ENCODE measurements around the gene WNT7B. TPM values are rescaled to one million over a fixed set of nuclear protein-coding genes. Genes with fewer than 3 reads are reported as not detected.

The WNT7B gene
- total RNA-seq, 2 donors from 2014 or later, result 0.19 TPM; not detected in 1

DNA sequence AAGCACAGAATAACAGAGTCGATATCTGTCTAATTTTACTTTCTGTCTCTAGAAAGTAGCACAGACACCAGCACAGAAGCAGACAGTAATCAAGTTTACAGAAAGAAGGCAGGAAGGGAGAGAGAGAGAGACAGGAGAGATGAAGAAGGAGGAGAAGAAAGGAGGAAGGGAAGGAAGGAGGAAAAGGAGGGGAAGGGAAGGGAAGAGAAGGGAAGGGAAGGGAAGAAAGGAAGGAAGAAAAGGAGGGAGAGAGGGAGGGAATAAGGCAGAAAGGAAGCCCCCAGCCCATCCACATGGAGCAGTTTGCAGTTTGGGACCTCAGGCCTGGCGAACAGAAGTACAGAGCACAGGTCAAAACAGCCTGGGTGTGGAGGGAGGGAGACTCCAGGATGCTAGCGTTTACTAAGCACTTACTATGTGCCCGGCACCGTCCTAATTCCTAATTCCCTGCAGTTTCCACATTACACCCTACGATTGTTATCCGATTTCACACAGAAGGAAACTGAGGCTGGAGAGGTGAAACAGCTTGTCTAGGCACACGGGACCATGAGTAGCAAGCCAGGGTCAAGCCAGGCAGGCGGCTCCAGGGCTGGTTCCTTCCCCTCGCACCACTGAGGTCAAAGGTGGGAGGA, 46.0 kb upstream of the WNT7B start:
- Histone ChIP-seq H3K9me3 (no peaks in the 10 kb centered on the region), H3K27me3 (no peaks in the 10 kb centered on the region), H3K4me1 (peaks cover 0 to 19% of the 10 kb centered on the region in 2 donors), H3K4me3 (no peak overlapping the region), H3K36me3 (no peaks in the 10 kb centered on the region), H3K27ac (no peak overlapping the region)
- TF ChIP-seq, protein P1, sequence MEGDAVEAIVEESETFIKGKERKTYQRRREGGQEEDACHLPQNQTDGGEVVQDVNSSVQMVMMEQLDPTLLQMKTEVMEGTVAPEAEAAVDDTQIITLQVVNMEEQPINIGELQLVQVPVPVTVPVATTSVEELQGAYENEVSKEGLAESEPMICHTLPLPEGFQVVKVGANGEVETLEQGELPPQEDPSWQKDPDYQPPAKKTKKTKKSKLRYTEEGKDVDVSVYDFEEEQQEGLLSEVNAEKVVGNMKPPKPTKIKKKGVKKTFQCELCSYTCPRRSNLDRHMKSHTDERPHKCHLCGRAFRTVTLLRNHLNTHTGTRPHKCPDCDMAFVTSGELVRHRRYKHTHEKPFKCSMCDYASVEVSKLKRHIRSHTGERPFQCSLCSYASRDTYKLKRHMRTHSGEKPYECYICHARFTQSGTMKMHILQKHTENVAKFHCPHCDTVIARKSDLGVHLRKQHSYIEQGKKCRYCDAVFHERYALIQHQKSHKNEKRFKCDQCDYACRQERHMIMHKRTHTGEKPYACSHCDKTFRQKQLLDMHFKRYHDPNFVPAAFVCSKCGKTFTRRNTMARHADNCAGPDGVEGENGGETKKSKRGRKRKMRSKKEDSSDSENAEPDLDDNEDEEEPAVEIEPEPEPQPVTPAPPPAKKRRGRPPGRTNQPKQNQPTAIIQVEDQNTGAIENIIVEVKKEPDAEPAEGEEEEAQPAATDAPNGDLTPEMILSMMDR (IDR thresholded peaks at IDR 0.05), result no peak
- DNase-seq (ENCODE audit: low spot score), result no peak

DNA sequence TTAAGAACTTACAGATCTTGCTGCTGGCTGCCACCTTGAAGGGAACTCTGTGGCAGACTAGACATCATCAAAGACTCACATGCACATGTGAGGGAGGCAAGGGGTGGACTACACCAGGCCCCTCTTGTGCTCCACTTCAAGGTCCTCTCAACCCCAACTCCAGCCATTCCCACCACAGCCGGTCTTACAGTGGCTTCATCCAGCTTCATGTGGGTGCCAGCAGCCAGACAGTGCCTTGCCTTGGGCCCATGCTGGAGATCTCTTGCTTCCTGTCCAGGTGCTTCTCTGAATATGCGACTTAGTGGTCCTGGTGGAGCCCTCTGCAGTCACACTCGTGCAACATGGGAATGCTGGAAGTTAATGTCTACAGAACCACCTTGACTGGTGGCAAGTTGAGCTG, 44.6 kb upstream of the WNT7B start:
- Histone ChIP-seq H3K27ac (no peak overlapping the region), H3K4me3 (no peak overlapping the region), H3K27me3 (no peaks in the 10 kb centered on the region), H3K9me3 (no peaks in the 10 kb centered on the region), H3K36me3 (no peaks in the 10 kb centered on the region), H3K4me1 (peaks cover 0 to 4% of the 10 kb centered on the region in 2 donors)
- DNase-seq (ENCODE audit: low spot score), result no peak
- TF ChIP-seq, protein P1 (IDR thresholded peaks at IDR 0.05), result no peak

DNA sequence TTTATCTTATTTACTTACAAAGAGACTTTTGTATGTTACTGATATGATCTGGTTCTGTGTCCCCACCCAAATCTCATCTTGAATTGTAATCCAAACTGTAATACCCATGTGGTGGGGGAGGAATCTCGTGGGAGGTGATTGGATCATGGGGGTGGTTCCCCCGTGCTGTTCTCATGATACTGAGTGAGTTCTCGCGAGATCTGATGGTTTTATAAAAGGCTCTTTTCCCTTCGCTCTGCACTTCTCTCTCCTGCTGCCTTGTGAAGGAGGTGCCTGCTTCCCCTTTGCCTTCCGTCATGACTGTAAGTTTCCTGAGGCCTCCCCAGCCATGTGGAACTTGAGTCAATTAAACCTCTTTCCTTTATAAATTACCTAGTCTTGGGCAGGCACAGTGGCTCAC, 42.4 kb upstream of the WNT7B start:
- no peak overlapping the region for H3K4me3 ChIP-seq
- no peaks in the 10 kb centered on the region for H3K9me3 ChIP-seq
- no peaks in the 10 kb centered on the region for H3K36me3 ChIP-seq
- TF ChIP-seq, protein P1 (IDR thresholded peaks at IDR 0.05), result no peak
- no peak overlapping the region for H3K27ac ChIP-seq
- H3K27me3 ChIP-seq, result no peaks in the 10 kb centered on the region
- no peak for DNase-seq (ENCODE audit: low spot score)
- peaks cover 0 to 6% of the 10 kb centered on the region in 2 donors for H3K4me1 ChIP-seq

DNA sequence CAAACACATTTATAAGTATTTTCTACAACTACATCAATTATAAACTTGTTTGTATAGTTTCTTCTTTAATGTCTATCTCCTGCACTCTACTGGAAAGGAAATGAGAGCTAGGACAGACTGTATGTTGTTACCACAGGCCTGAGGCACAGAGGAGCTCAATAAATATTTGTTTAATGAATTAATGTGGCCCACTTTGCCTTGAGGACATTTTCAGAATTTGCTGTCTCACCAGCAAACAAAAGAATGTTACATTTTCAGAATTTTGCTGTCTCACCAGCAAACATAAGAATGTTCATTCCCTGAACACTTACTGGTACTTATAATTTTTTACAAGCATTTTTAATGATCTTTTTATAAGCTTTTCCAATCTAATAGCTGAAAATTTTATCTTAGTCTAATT, 41.9 kb upstream of the WNT7B start:
- H3K4me1 ChIP-seq, result peaks cover 0 to 9% of the 10 kb centered on the region in 2 donors
- TF ChIP-seq, protein P1 (IDR thresholded peaks at IDR 0.05), result no peak
- no peaks in the 10 kb centered on the region for H3K9me3 ChIP-seq
- no peak overlapping the region for H3K4me3 ChIP-seq
- H3K36me3 ChIP-seq, result no peaks in the 10 kb centered on the region
- H3K27ac ChIP-seq, result no peak overlapping the region
- DNase-seq (ENCODE audit: low spot score), result no peak
- H3K27me3 ChIP-seq, result no peaks in the 10 kb centered on the region

DNA sequence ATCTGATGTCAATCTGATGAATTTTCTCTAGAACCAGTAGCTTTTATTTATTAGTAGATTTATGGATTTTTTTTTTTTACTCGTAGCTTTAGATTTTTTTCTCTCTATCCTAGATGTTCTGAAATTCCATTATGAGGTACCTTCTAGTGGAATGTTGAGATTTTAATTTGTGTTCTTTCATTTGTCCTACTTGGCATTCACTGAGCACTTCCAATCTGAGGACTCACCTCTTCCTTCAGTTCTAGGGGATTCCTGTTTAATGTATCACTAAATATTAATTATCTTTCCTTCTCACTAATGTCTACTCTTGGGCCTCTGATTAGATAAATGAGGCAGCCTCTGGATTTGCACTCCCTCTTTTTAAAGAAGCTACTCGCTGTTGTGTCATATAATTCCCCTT, 40.2 kb upstream of the WNT7B start:
- TF ChIP-seq, protein P1 (IDR thresholded peaks at IDR 0.05), result no peak
- no peaks in the 10 kb centered on the region for H3K36me3 ChIP-seq
- no peak overlapping the region for H3K4me3 ChIP-seq
- H3K27ac ChIP-seq, result no peak overlapping the region
- no peaks in the 10 kb centered on the region for H3K9me3 ChIP-seq
- H3K4me1 ChIP-seq, result peaks cover 0 to 26% of the 10 kb centered on the region in 2 donors
- no peak for DNase-seq (ENCODE audit: low spot score)
- H3K27me3 ChIP-seq, result no peaks in the 10 kb centered on the region
